Stimulated activated naive CD4-positive, alpha-beta T cell treated with Interleukin-2 at 50 U/mL for 16 hours (primary cell): ENCODE measurements around the gene SMTN.
"Not testable (repeated sequence)": the region's sequence is repeated elsewhere in the genome, so short reads cannot be mapped to it uniquely, and the experiment has no call there.

Source experiments
- DNase-seq: peaks from one replicate; lab custom pipeline; 2025; lab: John Stamatoyannopoulos, UW

The SMTN gene

GRCh38 chr22:31090217-31091085, 9.3 kb downstream of the SMTN start:
- no peak for DNase-seq

DNA sequence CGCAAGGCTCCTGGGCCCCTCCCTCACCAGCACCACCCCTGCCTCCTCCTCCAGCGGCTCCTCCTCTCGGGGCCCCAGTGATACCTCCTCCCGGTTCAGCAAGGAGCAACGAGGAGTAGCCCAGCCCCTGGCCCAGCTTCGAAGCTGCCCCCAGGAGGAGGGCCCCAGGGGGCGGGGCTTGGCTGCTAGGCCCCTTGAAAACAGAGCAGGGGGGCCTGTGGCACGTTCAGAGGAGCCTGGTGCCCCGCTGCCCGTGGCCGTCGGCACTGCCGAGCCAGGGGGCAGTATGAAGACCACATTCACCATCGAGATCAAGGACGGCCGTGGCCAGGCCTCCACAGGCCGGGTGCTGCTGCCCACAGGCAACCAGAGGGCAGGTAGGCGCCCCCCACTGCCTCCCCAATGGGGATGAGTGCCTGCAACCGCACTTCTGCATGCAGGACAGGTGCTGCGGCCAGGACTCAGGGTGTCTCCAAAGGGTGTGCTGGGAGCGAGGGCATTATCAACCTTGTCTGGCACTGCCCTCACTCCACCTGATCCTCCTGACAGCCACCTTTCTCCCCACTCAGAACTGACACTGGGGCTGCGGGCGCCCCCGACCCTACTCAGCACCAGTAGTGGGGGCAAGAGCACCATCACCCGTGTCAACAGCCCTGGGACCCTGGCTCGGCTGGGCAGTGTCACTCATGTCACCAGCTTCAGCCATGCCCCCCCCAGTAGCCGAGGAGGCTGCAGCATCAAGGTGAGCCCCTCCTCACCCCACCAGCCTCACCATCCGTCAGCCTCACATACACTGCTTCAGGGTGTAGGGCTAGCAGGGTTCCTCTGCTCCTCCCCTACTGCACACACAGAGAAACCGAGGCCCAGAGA, 10.2 kb downstream of the SMTN start:
- no peak for DNase-seq

- DNase-seq, result no peak
Measured at GRCh38 chr22:31092161-31092560, 11.0 kb downstream of the SMTN start.

- DNase-seq, result no peak
Measured at GRCh38 chr22:31093086-31093850, 12.2 kb downstream of the SMTN start.

GRCh38 chr22:31094021-31094551, 13.0 kb downstream of the SMTN start:
- no peak for DNase-seq

DNA sequence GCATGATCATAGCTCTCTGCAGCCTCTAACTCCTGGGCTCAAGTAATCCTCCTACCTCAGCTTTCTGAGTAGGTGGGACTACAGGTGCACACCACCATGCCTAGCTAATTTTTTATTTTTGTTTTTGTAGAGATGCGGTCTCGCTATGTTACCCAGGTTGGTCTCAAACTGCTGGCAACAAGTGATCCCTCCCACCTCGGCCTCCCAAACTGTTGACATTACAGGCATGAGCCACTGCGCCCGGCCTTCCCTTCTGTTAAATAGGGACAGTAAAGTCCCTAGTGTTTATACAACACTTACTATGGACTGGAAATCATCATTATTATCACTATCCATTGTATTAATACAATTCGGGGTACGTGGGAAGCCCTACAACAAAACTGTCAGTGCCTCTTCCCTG, 13.6 kb downstream of the SMTN start:
- DNase-seq, result no peak

DNA sequence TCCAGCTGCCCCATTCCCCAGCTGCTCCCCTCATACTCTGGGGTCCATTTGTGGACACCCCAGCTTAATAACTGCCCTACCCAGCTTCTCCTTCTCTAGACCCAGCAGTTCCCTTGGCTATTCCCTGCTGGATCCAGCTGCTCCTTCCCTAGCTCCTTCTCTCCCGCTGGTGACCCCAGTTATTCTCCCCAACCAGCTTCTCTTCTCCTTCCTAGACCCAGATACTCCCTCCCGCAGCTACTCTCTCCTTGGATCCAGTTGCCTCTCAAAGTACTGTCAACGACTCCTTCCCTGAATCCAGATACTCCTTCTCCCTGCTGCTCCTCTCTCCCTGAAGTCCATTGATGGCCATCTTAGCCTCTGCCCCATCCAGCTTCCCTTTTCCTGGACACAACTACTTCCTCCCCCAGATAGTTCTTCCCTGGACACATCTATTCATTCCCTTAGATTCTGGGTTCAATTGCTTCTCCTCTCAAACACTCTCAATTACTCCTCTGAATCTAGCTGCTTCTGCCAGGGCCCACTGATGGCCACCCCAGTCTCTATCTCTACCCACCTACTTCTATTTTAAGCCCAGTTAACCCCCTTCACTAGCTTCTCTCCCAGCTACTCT, 14.6 kb downstream of the SMTN start:
- no peak for DNase-seq

GRCh38 chr22:31096657-31097279, 15.7 kb downstream of the SMTN start:
- DNase-seq, result no peak

GRCh38 chr22:31097539-31097938, 16.4 kb downstream of the SMTN start:
- DNase-seq, result not testable (repeated sequence)

DNA sequence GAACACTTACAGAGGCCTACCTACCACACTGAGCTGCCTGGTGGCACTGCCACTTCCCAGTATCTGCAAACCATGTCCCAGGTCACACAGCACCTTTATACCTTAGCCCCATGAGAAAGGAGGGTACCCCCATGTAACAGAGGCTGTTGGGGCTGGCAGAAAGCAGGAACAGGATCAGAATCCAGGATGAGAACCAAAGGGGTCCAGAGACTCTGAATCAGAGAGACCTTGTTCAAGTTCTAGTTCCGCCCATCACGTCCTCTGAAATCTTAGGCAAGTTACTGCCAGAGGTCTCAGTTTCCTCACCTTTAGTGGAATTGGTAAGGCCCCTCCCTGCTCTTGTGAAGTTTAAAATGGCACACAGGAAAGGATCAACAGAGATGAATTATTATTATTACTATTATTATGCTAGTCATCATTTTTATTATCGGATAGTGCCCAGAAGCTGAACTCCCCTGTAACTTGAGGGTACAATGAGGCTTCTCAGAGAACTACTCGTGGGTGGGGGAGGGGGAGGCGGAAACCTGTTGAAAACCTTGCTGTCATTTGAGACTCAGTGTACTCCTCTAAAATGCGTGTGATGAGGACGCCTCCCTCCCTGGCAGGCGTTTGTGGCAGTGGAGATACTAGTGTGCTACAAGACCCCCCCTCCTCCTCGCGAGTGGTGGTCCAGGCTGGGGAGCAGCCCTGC, 17.0 kb downstream of the SMTN start:
- no peak for DNase-seq

- no peak for DNase-seq
Measured at GRCh38 chr22:31098632-31099110, 17.6 kb downstream of the SMTN start.

GRCh38 chr22:31099386-31099785, 18.3 kb downstream of the SMTN start:
- no peak for DNase-seq

DNA sequence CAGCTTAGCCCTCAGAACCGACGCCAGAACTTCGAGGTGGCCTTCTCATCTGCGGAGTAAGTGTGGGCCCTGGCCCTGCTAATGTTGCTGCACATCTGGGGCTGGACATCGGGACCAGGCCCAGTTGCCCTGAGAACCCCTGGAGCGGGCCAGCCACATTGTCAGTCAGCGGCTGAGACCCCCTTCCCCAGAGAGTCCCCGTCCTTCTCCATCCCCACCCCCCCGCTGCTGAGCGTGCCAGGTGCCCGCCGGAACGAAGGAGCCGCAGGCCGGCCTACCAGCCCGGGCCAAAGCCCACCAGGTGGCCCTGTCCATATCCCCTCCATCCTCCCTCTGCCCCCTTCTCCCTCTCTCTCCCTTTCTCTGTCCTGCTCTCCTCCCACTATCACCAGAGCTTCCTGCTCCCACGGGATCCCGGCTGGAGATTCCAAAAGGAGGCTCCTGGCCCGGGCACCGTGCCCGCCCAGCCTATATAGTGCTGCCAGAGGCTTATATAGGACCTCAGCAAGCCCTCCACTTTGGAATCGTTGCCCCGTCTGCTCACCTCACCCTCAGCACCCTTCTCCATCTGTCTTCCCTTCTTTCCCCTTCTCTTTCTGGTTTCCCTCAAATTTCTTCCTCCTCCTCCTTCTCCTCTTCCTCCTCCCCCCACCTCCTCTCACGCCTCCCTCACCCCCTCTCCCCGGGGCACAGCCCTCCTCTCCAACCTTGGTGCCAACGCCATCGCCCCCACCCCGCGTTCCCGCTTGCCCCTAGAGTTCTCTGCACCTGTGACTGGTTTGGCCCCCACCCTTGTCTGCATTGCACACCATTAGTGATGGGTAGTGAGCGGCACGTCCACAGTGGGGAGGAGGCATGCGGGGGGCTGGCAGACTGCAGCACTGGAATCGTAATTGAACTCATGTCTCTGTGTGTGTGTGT, 19.0 kb downstream of the SMTN start:
- no peak for DNase-seq

- DNase-seq, result no peak
Measured at GRCh38 chr22:31100762-31101525, 19.8 kb downstream of the SMTN start.

- DNase-seq, result no peak
Measured at GRCh38 chr22:31102441-31103081, 21.4 kb downstream of the SMTN start.

GRCh38 chr22:31103111-31103510, 22.0 kb downstream of the SMTN start:
- DNase-seq, result no peak

DNA sequence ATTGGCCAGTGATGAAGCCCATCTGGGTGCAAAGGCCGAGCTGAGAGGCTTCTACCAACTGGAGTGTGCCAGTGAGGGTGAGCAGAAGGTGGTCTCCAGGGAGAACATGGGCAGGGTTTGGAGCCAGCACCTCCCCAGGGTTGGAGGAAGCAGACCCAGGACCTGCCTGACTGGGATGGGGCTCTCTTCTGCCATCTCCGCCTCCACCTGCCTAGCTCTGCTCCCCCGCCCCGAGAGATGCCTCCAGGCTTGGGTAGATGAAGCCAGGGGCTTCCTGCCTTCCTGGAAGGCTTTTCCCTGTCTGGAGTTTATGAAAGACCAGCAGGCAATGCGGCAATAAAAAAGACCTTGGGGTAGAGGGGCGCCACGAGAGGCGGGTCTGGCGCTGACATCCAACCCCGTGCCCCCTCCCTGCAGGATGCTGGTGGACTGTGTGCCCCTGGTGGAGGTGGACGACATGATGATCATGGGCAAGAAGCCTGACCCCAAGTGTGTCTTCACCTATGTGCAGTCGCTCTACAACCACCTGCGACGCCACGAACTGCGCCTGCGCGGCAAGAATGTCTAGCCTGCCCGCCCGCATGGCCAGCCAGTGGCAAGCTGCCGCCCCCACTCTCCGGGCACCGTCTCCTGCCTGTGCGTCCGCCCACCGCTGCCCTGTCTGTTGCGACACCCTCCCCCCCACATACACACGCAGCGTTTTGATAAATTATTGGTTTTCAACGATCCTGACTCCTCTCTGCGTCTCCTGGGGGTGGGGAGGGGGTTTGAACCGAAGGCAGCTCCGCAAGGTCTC, 23.0 kb downstream of the SMTN start:
- no peak for DNase-seq
